ENCODE data around the gene NAPB. TPM values are rescaled to one million over a fixed set of nuclear protein-coding genes. Genes with fewer than 3 reads are reported as not detected.

NAPB gene
- total and polyA plus RNA-seq, 2 of the 8 experiments (the other 6 are each of a cell fraction or from before 2014, with no cell fraction given): 6.2 to 12.3 TPM

GRCh38 chr20:23363257-23363649, 58.0 kb downstream of the NAPB start:
- Histone ChIP-seq H2AK5ac (ENCODE audit: low read depth, low read length) (no peak overlapping the region), H2BK5ac (ENCODE audit: low read depth, low read length) (no peak overlapping the region), H4K91ac (replicated peaks; ENCODE audit: insufficient read length, low read length) (no peak overlapping the region), H3K4me1 (replicated peaks in 1 of 4; ENCODE audit: control insufficient read depth in 3 of 4, insufficient read depth in 4 of 4, low read length in 3 of 4) (peaks cover 0 to 9% (median 6%) of the 10 kb centered on the region in 4 experiments; a peak in 4 of 7 replicates), H4K5ac (ENCODE audit: insufficient read length, low read depth, low read length) (no peak overlapping the region), H3K79me2 (ENCODE audit: control insufficient read depth in 1 of 2, insufficient read depth in 2 of 2, low read length in 2 of 2) (peaks cover 0 to 54% of the 10 kb centered on the region in 2 experiments; a peak in 3 of 4 replicates), H2BK15ac (ENCODE audit: low read length) (no peak overlapping the region), H2AFZ (ENCODE audit: low read length) (no peak overlapping the region), H3K27me3 (replicated peaks in 1 of 4; ENCODE audit: control insufficient read depth in 3 of 4, extremely low read depth in 1 of 4, insufficient read depth in 3 of 4, low read length in 3 of 4) (no peaks in the 10 kb centered on the region), H3K9ac (replicated peaks in 1 of 4; ENCODE audit: extremely low read depth in 1 of 4, low read depth in 3 of 4, low read length in 3 of 4) (peak overlapping the region in 1 of 4 experiments; percentile 38; a peak in 2 of 7 replicates), H3K4me3 (ENCODE audit: extremely low read depth in 1 of 4, insufficient read depth in 2 of 4, low read depth in 3 of 4, low read length in 4 of 4) (peak overlapping the region; percentile 20 to 91 (median 75); a peak in 5 of 8 replicates), H4K20me1 (replicated peaks in 1 of 2; ENCODE audit: control insufficient read depth in 1 of 2, insufficient read depth in 2 of 2, low read length in 2 of 2) (peaks cover 10 to 22% of the 10 kb centered on the region in 2 experiments), H3K23me2 (ENCODE audit: low read depth, low read length) (peaks cover 8% of the 10 kb centered on the region; the same call in 1 of the 2 replicates), H3K4ac (replicated peaks; ENCODE audit: insufficient read length, low read depth, low read length) (no peak overlapping the region), H3K14ac (ENCODE audit: insufficient read length) (no peak overlapping the region), H3K27ac (ENCODE audit: low read depth, low read length) (no peak overlapping the region), H4K8ac (ENCODE audit: extremely low read depth, insufficient read depth, low read length) (no peak overlapping the region), H2BK120ac (replicated peaks; ENCODE audit: low read depth, low read length) (no peak overlapping the region), H3K18ac (ENCODE audit: extremely low read depth, low read length) (no peak overlapping the region), H2BK12ac (ENCODE audit: low read depth, low read length) (no peak overlapping the region), H3K56ac (replicated peaks; ENCODE audit: insufficient read length, low read depth, low read length) (no peak overlapping the region), H3K36me3 (ENCODE audit: control insufficient read depth in 2 of 4, insufficient read depth in 4 of 4, low read length in 3 of 4) (peaks cover 4 to 14% (median 8%) of the 10 kb centered on the region in 4 experiments; a peak in 4 of 8 replicates), H3K79me1 (ENCODE audit: low read depth, low read length) (peaks cover 10% of the 10 kb centered on the region), H2BK20ac (ENCODE audit: low read length) (no peak overlapping the region), H3K4me2 (ENCODE audit: insufficient read depth in 1 of 2, low read depth in 2 of 2, low read length in 2 of 2) (peak overlapping the region; percentile 70 to 95), H3K23ac (ENCODE audit: insufficient read length) (no peak overlapping the region), H3K9me3 (ENCODE audit: insufficient read depth in 2 of 2, low read depth in 1 of 2, low read length in 1 of 2) (no peaks in the 10 kb centered on the region)
- ChIA-PET POLR2A (ENCODE audit: partially characterized antibody) (interaction anchor here (1.7 kb wide), 1 partner anchor 10 kb away, joined by 3 read pairs; no protein-coding TSS in a partner anchor), CTCF (ENCODE audit: partially characterized antibody) (interaction anchor here (0.9 kb wide), 1 partner anchor 314 kb away, joined by 3 read pairs; the partner anchor contains the start of gene THBD)
- no peak for DNase-seq (ENCODE audit: low read depth in 1 of 2, low spot score in 2 of 2)
- 85% methylated on average over 4 of the region's 4 CpGs; no CpG with 5 or more reads in 1 of the 2 experiments for WGBS, 2 experiments (ENCODE audit: extremely low coverage in 1 of 2, insufficient coverage in 1 of 2, insufficient read length in 1 of 2, insufficient replicate concordance in 2 of 2, low coverage in 1 of 2, low lambda C conversion rate in 2 of 2, missing lambda C conversion rate in 1 of 2)
- FAIRE-seq: no peak
